GM19467 (cell line): ENCODE data around the gene NEU1.
"Not testable (repeated sequence)": the region's sequence is repeated elsewhere in the genome, so short reads cannot be mapped to it uniquely, and the experiment has no call there.

Experiments
- ATAC-seq: cut with Tn5 transposase; IDR thresholded peaks from one replicate; pipeline ENCODE4 v1.9.1; 2021; ENCODE audit warnings: mild to moderate bottlenecking, moderate library complexity; ENCODE audit not compliant: unreplicated experiment

NEU1 gene

GRCh38 chr6:31875877-31876276, 13.3 kb upstream of the NEU1 start:
- no peak for ATAC-seq

DNA sequence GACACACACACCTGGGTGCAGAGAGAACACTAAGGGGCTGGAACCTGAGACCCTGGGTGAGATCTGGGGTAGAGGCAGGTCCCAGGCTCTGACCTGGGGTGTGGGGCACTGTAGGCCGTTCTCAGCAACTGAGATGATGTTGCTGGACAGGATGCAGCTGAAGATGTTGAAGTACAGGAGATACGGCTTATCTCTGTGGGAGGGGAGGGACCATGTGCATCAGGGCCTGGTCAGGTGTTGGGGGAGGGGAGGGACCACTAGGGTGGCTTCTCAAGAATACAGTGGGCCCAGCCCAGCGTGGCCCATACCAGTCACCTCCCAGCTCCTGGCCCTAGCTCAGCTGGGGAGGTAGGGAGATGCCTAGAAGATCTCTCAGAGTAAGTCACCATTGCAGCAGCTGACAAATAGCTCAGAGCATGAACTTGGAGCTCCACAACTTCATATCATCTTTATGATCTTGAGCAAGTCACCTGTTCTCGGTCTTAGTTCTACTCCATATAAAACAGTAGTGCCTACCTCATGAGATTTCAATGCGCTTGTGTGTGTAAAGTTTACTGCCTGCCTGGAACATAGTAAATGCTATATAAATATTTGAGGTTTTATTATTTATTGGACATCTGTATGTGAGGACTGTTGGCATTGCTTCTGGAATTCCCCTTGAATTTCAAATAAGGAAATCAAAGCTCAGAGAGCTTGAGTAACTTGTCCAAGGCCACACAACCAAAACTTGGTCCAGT, 12.4 kb upstream of the NEU1 start:
- no peak for ATAC-seq

- ATAC-seq = no peak
These were observed 11.6 kb upstream of the NEU1 start for GRCh38 chr6:31874084-31874670.

GRCh38 chr6:31871046-31871659, 8.5 kb upstream of the NEU1 start:
- no peak for ATAC-seq

GRCh38 chr6:31870385-31870921, 7.8 kb upstream of the NEU1 start:
- no peak for ATAC-seq

DNA sequence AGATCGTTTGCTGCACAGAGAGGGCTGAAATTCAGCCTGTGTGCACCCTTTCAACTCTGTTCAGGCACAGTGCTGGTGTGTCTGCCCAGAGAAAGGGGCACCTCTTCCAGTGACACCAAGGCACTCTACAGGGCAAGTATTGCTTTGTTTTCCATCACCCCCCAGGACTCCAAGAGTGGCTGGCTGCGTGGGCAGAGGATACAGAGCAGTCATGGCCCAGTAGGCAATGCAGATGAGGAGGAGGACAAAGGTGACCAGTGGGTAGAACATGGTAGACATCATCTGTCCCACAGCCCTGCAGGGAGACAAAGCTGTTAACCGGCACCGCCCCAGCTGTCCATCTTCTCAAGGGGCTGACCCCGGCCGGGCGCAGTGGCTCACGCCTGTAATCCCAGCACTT, 6.7 kb upstream of the NEU1 start:
- no peak for ATAC-seq

DNA sequence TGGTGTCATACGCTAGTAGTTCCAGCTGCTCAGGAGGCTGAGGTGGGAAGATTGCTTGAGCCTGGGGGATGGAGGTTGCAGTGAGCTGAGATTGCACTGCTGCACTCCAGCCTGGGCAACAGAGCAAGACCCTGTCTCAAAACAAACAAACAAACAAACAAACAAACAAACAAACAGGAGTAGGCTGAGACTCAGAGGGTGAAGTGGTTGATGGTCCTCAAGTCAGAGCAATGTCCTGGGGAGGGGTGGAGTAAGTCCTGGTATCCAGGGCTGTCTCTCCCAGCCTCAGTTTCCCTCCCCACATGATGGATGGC, 6.0 kb upstream of the NEU1 start:
- not testable (repeated sequence) for ATAC-seq

GRCh38 chr6:31865205-31866118, 2.8 kb upstream of the NEU1 start:
- no peak for ATAC-seq

DNA sequence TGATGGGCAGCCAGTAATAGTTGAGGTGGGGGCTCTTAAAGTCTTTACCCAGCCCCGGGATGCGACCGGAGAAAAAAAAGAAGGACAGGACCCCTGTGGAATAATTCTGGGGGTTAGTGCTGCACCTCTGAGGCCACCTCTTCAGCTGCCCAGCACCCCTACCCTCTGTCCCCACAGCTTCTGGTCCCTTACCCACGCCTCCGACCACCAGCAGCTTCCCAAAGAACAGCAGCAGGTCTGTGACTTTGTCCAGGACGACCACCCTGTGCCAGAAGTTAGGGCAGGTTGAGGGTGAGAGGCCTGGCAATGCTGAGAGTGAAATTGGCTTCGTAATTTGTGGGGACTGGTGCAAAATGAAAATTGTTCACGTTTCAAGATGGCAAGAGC, 2.2 kb upstream of the NEU1 start:
- no peak for ATAC-seq

DNA sequence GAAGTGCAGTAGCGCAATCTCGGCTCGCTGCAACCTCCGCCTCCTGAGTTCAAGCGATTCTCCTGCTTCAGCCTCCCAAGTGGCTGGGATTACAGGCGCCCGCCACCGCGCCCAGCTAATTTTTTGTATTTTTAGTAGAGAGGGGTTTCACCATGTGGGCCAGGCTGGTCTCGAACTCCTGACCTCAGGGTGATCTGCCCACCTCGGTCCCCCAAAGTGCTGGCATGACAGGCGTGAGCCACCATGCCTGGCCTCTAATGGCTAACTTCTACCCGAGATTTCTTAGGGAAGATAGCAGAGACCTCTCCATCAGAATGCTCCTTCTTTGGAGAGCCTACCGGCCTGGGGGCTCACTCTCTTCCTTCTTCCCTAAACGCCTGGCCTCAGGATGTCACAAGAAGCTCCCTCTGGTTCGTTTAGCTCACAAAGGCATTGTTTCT, 1.5 kb upstream of the NEU1 start:
- not testable (repeated sequence) for ATAC-seq

GRCh38 chr6:31861919-31862343, 690 bp downstream of the NEU1 start:
- ATAC-seq = no peak

GRCh38 chr6:31861150-31861549, 1.5 kb downstream of the NEU1 start:
- ATAC-seq = no peak

DNA sequence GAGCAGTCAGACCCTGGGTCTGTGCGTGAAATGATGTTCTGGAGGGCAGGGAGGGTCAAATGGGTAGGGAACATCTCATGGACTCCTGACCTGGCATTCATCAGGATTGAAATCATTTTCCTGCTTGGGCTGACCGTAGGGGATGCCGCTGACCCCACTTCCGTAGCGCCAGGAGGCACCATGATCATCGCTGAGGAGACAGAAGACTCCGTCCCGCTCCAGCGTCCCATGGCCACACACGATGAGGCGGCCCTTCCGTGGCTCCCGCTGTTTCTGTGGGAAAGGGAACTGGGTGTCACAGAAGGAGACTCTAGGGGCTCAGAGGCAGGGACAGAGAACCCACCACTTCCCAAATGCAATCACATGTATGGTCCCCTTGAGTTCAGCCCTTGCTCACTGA, 2.3 kb downstream of the NEU1 start:
- ATAC-seq = no peak

GRCh38 chr6:31859923-31860322, 2.7 kb downstream of the NEU1 start:
- no peak for ATAC-seq

DNA sequence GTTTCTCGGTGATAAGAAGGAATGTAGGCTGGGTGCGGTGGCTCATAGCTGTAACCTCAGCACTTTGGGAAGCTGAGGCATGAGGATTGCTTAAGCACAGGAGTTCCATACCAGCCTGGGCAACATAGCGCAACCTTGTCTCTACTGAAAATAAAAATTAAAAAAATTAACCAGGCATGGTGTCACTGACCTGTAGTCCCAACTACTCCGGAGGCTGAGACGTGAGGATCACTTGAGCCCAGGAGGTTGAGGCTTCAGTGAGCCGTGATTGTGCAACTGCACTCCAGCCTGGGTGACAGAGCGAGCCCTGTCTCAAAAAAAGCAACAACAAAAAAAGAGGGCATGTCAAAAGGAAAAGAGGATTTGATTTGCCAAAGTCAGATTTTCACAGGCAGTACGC, 3.9 kb downstream of the NEU1 start:
- ATAC-seq = no peak

GRCh38 chr6:31857774-31858173, 4.8 kb downstream of the NEU1 start:
- not testable (repeated sequence) for ATAC-seq

- not testable (repeated sequence) for ATAC-seq
These were observed 10.5 kb downstream of the NEU1 start for GRCh38 chr6:31851980-31852718.

DNA sequence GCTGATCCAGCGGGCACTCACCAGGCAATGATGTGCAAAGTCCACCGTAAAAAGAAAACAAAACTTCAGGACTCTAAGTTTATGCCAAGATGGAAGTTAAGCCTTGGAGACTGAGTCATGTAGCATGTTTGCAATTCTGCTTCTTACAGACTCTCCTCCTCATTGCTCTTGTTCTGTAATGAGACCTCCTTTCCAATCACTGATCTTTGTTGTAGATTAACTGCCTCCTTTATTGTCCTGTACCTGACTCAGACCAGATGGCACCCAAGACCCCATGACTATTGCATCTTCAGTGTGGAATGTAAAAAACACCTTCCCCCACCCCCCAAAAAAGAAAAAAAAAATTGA, 11.2 kb downstream of the NEU1 start:
- no peak for ATAC-seq

- no peak for ATAC-seq
These were observed 11.7 kb downstream of the NEU1 start for GRCh38 chr6:31850765-31851484.
